K562 (cell line): ENCODE data around the gene ANAPC2. TPM values are rescaled to one million over a fixed set of nuclear protein-coding genes. Genes with fewer than 3 reads are reported as not detected.

ENCODE experiments used
- ATAC-seq: fragments of 200-7000 bp; cut with Tn5 transposase; 3 replicates; pipeline ENCODE4 v1.9.1; 2020; ENCODE audit warnings: moderate library complexity
- BruUV-seq: library from RNA; stranded (reverse); fragments of 400-500 nt; replicated peaks from 2 replicates; lab custom pipeline; 2021; lab: Mats Ljungman, UMichigan
- CTCF ChIA-PET: fragments of 300-600 bp; formaldehyde crosslinking; extraction: SDS; loops from one replicate; lab custom pipeline; 2021; ENCODE audit warnings: low intra/inter-chr PET ratio; lab: Yijun Ruan, JAX
- POLR2A ChIA-PET: fragments of 300-600, 350-650 bp; sonication (Branson Sonifier 250); formaldehyde crosslinking; extraction: SDS; loops from one replicate; lab custom pipeline; 2021; ENCODE audit warnings: antibody characterized with exemption, inconsistent platforms; lab: Yijun Ruan, JAX
- DNase-seq, 4 experiments: peaks; one replicate each; pipeline versions ENCODE4 v3.0.0 to v3.0.0-alpha.2; 2011 to 2018; ENCODE audit warnings: low spot score in 3 of 4, mixed read lengths in 3 of 4; ENCODE audit errors: extremely low read depth in 1 of 4
- FAIRE-seq: peaks from 2 replicates; lab custom pipeline; 2011; peaks lifted over from hg19 to GRCh38; lab: Jason Lieb, UNC
- H2AFZ ChIP-seq: 2 replicates; pipeline ENCODE4 v1.6.0; 2011; ENCODE audit warnings: low read depth, low read length, control low read depth, inconsistent platforms
- H3K27ac ChIP-seq: fragments of 200-600 bp; 3 replicates; pipeline ENCODE4 v1.8.0; 2011; ENCODE audit warnings: low read depth, mild to moderate bottlenecking, control low read depth, inconsistent platforms, low read length, moderate library complexity, mixed read lengths; ENCODE audit errors: extremely low read depth
- H3K27me3 ChIP-seq, 2 experiments: fragments of 300-600 bp in 1 of 2; 2 replicates in 1 of 2; 3 replicates in 1 of 2; pipeline versions ENCODE4 v1.6.0 to v1.8.0; 2011; ENCODE audit warnings: inconsistent platforms in 2 of 2, low read length in 2 of 2, mild to moderate bottlenecking in 1 of 2, mixed read lengths in 1 of 2, moderate library complexity in 1 of 2; ENCODE audit not compliant: control insufficient read depth in 2 of 2, insufficient read depth in 2 of 2
- H3K36me3 ChIP-seq: fragments of 300-600 bp; 3 replicates; pipeline ENCODE4 v1.8.0; 2011; ENCODE audit warnings: mild to moderate bottlenecking, low read length, inconsistent platforms; ENCODE audit not compliant: control insufficient read depth, insufficient read depth
- H3K4me1 ChIP-seq, 2 experiments: fragments of 200-600 bp in 1 of 2; replicated peaks in 1 of 2; 2 replicates in 1 of 2; 3 replicates in 1 of 2; pipeline versions ENCODE4 v1.5.1 to v1.8.0; 2011; ENCODE audit warnings: inconsistent platforms in 2 of 2, low read length in 2 of 2, mild to moderate bottlenecking in 1 of 2, mixed read lengths in 1 of 2, moderate library complexity in 1 of 2; ENCODE audit not compliant: control insufficient read depth in 2 of 2, insufficient read depth in 2 of 2
- H3K4me2 ChIP-seq: 2 replicates; pipeline ENCODE4 v1.6.1; 2011; ENCODE audit warnings: low read length, control low read depth, inconsistent platforms, mixed read lengths; ENCODE audit not compliant: insufficient read depth
- H3K4me3 ChIP-seq: fragments of 200-600 bp; sonication (generic), shearing (Covaris generic); 2 replicates; pipeline ENCODE4 v1.5.1; 2016; ENCODE audit warnings: control low read depth, inconsistent platforms
- H3K79me2 ChIP-seq: fragments of 200-600 bp; 3 replicates; pipeline ENCODE4 v1.8.0; 2011; ENCODE audit warnings: low read length, inconsistent platforms; ENCODE audit not compliant: control insufficient read depth, insufficient read depth
- H3K9ac ChIP-seq, 2 experiments: 2 replicates each; pipeline versions ENCODE4 v1.6.0 to v1.6.1; 2011; ENCODE audit warnings: low read depth in 2 of 2, low read length in 2 of 2, control low read depth in 1 of 2, inconsistent platforms in 1 of 2, mild to moderate bottlenecking in 1 of 2, mixed read lengths in 1 of 2; ENCODE audit not compliant: insufficient read depth in 1 of 2
- H3K9me1 ChIP-seq: one replicate; pipeline ENCODE4 v1.6.0; 2011; ENCODE audit warnings: inconsistent platforms, mild to moderate bottlenecking, low read length, moderate library complexity; ENCODE audit not compliant: control insufficient read depth, insufficient read depth
- H3K9me3 ChIP-seq: replicated peaks from 2 replicates; pipeline ENCODE4 v1.5.1; 2011; ENCODE audit warnings: low read depth, low read length, inconsistent platforms; ENCODE audit not compliant: control insufficient read depth, insufficient read depth
- H4K20me1 ChIP-seq: replicated peaks from 2 replicates; pipeline ENCODE4 v1.6.1; 2011; ENCODE audit warnings: low read length, inconsistent platforms, mixed read lengths; ENCODE audit not compliant: control insufficient read depth, insufficient read depth
- CREM ChIP-seq: IDR thresholded peaks from 2 replicates; pipeline ENCODE4 v1.6.1; 2014; ENCODE audit warnings: antibody characterized with exemption, low read depth
- DACH1 ChIP-seq: fragments of 450-650 bp; IDR thresholded peaks from 2 replicates; pipeline ENCODE4 v1.6.1; 2018; ENCODE audit not compliant: partially characterized antibody
- EHMT2 ChIP-seq: fragments of 450-650 bp; IDR thresholded peaks from 2 replicates; pipeline ENCODE4 v1.6.1; 2018; ENCODE audit warnings: antibody characterized with exemption
- HNRNPLL ChIP-seq: fragments of 200-400 bp; formaldehyde crosslinking; IDR thresholded peaks from 2 replicates; pipeline ENCODE4 v1.6.1; 2017; ENCODE audit warnings: low read length, low read depth, mild to moderate bottlenecking; ENCODE audit not compliant: poor library complexity, severe bottlenecking
- LCOR ChIP-seq: sonication (generic); formaldehyde crosslinking; IDR thresholded peaks from 2 replicates; pipeline ENCODE4 v1.8.0; 2022; ENCODE audit warnings: mild to moderate bottlenecking, missing genetic modification reagents
- POLR3A ChIP-seq: IDR thresholded peaks from 2 replicates; pipeline ENCODE4 v1.6.1; 2011; ENCODE audit warnings: borderline replicate concordance, mild to moderate bottlenecking, moderate library complexity; ENCODE audit not compliant: insufficient read length, insufficient read depth; ENCODE audit errors: extremely low read depth
- STAG1 ChIP-seq: sonication (generic); formaldehyde crosslinking; IDR thresholded peaks from 2 replicates; pipeline ENCODE4 v1.5.0; 2020; ENCODE audit warnings: missing genetic modification reagents, borderline replicate concordance
- TSC22D4 ChIP-seq: fragments of 450-650 bp; IDR thresholded peaks from 2 replicates; pipeline ENCODE4 v1.6.1; 2016; ENCODE audit warnings: missing genetic modification characterization, missing biosample characterization, control low read depth
- WGBS: fragments of 100-300 bp; shearing (Covaris generic); methylation state at CpG from one replicate; pipeline ENCODE4 v1.1.6; 2016; ENCODE audit warnings: low coverage, mixed read lengths; ENCODE audit not compliant: insufficient coverage; ENCODE audit errors: missing lambda C conversion rate; 5-methylcytosine and 5-hydroxymethylcytosine counted together
- in situ Hi-C: fragments of 300-500 bp; cut with MboI; formaldehyde crosslinking; loops from 4 replicates; pipeline ENCODE4 v1.15.0; 2018; ENCODE audit warnings: inconsistent platforms, mixed read lengths
- intact Hi-C: fragments of 100-400 bp; cut with micrococcal nuclease; formaldehyde crosslinking; loops from 2 replicates; pipeline ENCODE4 v1.14.2; 2022
- polyA plus RNA-seq, 8 experiments: library from polyadenylated mRNA; depleted of rRNA in 4 of 8; stranded (reverse) in 5 of 8; unstranded in 3 of 8; fragments of >200 nt; fragmentation: Nextera tagmentation in 2 of 8; fragmentation: Illumina TruSeq in 1 of 8; extraction: Ambion mirVana in 2 of 8; extraction: Trizol in 1 of 8; gene quantifications; 2 replicates each; pipeline versions ENCODE4 v1.2.1 to v1.2.3, GENCODE V29; 2011 to 2014; ENCODE audit warnings: inconsistent platforms in 1 of 8, missing spikeins in 1 of 8
- total RNA-seq, 7 experiments: library from RNA; depleted of rRNA in 6 of 7; stranded (reverse); fragments of >200 nt in 6 of 7; fragmentation: Illumina TruSeq in 2 of 7; extraction: Trizol in 2 of 7; gene quantifications; 2 replicates each; pipeline versions ENCODE4 v1.2.1 to v1.2.3, GENCODE V29; 2011 to 2021; ENCODE audit warnings: low replicate concordance in 1 of 7

Gene ANAPC2
- total and polyA plus RNA-seq, 9 of the 15 experiments (the other 6 are each of a cell fraction or from before 2014, with no cell fraction given): 0.11 to 56.5 (median 17.1) TPM; not detected in 1

DNA sequence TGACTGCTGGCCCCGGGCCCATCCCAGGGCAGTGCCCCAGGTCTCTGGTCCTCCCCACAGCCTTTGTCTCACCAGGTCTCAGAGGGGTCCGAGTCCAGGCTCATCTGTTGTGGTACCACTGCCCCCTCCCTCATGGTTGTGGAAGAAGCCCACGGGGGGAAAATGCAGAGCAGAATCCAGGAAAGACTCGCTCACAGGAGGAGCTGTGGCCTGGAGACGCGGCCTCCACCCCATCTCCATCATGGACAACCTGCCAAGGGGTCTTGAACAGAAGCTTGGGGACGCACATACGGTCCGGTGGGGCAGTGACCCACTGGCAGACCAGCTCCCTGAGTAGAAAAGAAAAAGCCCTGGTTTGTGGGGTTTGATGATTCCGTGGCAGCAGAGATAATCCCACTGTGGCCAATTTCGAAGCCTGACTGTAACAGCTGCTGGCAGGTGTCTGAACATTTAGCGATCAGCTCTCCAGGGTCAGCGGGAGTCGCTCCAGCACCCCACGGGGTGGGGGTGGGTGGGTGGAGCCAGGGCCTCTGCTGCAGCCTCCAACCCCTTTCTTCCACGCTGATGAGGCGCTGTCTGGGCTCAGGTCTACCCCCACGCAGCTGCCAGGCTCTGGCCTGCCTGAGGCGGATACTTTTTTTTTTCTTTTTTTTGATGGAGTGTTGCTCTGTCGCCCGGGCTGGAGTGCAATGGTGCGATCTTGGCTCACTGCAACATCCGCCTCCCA lies 51.3 kb downstream of the ANAPC2 start (continued):
- no peak for TF ChIP-seq DACH1

- FAIRE-seq (no peak), DNase-seq (peak in 2 of 4 experiments; percentile 14 to 18), ATAC-seq (peak; percentile 29; the same call in 1 of the 3 replicates)
- in situ Hi-C loops: no loop called here
- Histone ChIP-seq H3K27ac (no peak overlapping the region), H4K20me1 (peaks cover 19% of the 10 kb centered on the region), H3K4me3 (no peak overlapping the region), H3K27me3 (peaks cover 34 to 58% of the 10 kb centered on the region in 2 experiments; a peak in 4 of 5 replicates), H2AFZ (no peak overlapping the region), H3K4me2 (no peak overlapping the region), H3K79me2 (no peaks in the 10 kb centered on the region), H3K9me3 (no peaks in the 10 kb centered on the region), H3K9ac (no peak overlapping the region), H3K36me3 (no peaks in the 10 kb centered on the region), H3K4me1 (peaks cover 0 to 47% of the 10 kb centered on the region in 2 experiments; a peak in 2 of 5 replicates), H3K9me1 (no peaks in the 10 kb centered on the region)
- 8% methylated on average over 25 of the region's 27 CpGs for WGBS
- no peak for TF ChIP-seq EHMT2
- TF ChIP-seq HNRNPLL: no peak
- TF ChIP-seq LCOR (CRISPR knock-in tag): 0 out of 2 replicates have a peak, but pooled peaks have one; percentile 35
- TF ChIP-seq TSC22D4 (tag): no peak
- TF ChIP-seq CREM: no peak
- TF ChIP-seq STAG1: no peak
- no peak for TF ChIP-seq POLR3A
- POLR2A ChIA-PET: interaction anchor here (0.6 kb wide), 1 partner anchor 14 kb away, joined by 4 read pairs; no protein-coding TSS in a partner anchor
- CTCF ChIA-PET: no interaction called here
- intact Hi-C loops: no loop called here
- BruUV-seq: no TSS peak
Measured at GRCh38 chr9:137136261-137136880, 52.0 kb downstream of the ANAPC2 start.
